SJSA1 (cell line): ENCODE results near the gene PIK3CA. TPM values are rescaled to one million over a fixed set of nuclear protein-coding genes. Genes with fewer than 3 reads are reported as not detected.

Source experiments
- DNase-seq, 2 experiments: peaks; one replicate each; pipeline ENCODE4 v3.0.0-alpha.2; 2015 to 2020; ENCODE audit warnings: low spot score in 2 of 2, low read depth in 1 of 2
- H3K27ac ChIP-seq: fragments of 250-450 bp; sonication (Bioruptor Pico); 2 replicates; pipeline ENCODE4 v1.5.1; 2020; ENCODE audit warnings: mild to moderate bottlenecking, moderate library complexity
- H3K27me3 ChIP-seq: fragments of 250-450 bp; sonication (Bioruptor Pico); replicated peaks from 2 replicates; pipeline ENCODE4 v1.5.1; 2020; ENCODE audit warnings: mild to moderate bottlenecking, moderate library complexity
- H3K36me3 ChIP-seq: fragments of 250-450 bp; sonication (Bioruptor Pico); 2 replicates; pipeline ENCODE4 v1.5.1; 2020; ENCODE audit warnings: mild to moderate bottlenecking
- H3K4me1 ChIP-seq: fragments of 250-450 bp; sonication (Bioruptor Pico); replicated peaks from 2 replicates; pipeline ENCODE4 v1.6.1; 2021; ENCODE audit warnings: mild to moderate bottlenecking
- H3K4me3 ChIP-seq: fragments of 250-450 bp; sonication (Bioruptor Pico); 2 replicates; pipeline ENCODE4 v1.5.1; 2020; ENCODE audit warnings: mild to moderate bottlenecking
- H3K9me3 ChIP-seq: fragments of 250-450 bp; sonication (Bioruptor Pico); replicated peaks from 2 replicates; pipeline ENCODE4 v1.5.1; 2020; ENCODE audit warnings: mild to moderate bottlenecking
- total RNA-seq: library from RNA; depleted of rRNA; stranded (reverse); fragments of >200 nt; shearing (Covaris generic); gene quantifications from 2 replicates; pipeline ENCODE4 v1.2.3, GENCODE V29; 2014

The PIK3CA gene
- total RNA-seq, 1 experiment from 2014 or later = 22.2 TPM

DNA sequence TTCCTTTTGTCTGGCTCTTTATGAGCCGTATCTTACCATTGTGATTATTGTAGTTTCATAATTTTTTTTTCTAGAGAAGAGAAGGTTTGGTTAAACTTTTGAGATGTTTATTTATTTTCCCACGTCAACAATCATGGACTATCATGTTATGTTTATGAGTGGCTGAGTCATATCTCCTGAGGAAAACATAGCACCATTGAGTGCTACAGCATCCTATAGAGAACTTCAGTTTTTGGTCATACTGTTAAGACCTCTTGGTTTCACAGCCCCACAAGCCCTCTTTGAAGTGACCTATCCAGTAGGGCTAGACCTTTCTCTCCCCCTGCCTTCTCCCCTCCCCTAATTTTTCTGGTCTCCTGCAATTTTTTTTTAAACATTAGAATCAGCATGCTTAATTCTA is 20.8 kb downstream of the PIK3CA start:
- Histone ChIP-seq H3K4me1 (peaks cover 8% of the 10 kb centered on the region), H3K27ac (no peak overlapping the region), H3K4me3 (no peak overlapping the region), H3K36me3 (no peaks in the 10 kb centered on the region), H3K9me3 (no peaks in the 10 kb centered on the region), H3K27me3 (no peaks in the 10 kb centered on the region)
- DNase-seq = peak in 1 of 2 experiments; percentile 19

DNA sequence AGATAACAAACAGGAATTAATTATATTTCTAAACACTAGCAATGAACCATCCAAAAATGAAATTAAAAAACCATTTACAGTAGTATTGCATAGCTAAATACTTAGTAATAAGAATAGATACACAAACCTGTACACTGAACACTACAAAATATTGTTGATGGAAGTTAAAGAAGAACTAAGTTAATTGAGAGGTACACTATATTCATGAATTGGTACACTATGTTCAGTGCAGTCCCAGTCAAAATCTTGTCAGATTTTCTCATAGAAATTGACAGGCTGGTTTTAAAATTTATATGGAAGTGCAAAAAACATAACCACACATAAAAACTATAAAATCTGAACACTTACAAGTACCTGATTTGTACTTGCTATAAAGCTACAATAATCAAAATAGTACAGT is 24.4 kb downstream of the PIK3CA start:
- Histone ChIP-seq H3K27ac (no peak overlapping the region), H3K4me1 (peaks cover 19% of the 10 kb centered on the region), H3K9me3 (no peaks in the 10 kb centered on the region), H3K27me3 (no peaks in the 10 kb centered on the region), H3K4me3 (no peak overlapping the region), H3K36me3 (no peaks in the 10 kb centered on the region)
- DNase-seq = no peak

DNA sequence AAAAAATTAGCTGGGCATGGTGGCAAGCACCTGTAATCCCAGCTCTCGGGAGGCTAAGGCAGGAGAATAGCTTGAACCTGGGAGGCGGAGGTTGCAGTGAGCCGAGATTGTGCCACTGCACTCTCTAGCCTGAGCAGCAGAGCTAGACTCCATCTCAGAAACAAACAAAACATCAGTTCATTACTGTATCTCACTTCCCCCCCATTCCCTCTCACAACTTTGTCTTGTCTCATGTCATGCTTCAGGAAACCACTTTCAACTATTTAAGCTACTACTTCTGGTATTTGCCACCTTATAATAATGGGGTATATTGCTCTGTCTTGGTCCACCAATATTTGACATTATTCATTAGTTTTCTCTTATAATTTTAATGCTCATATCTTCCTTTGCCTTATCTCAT is 26.2 kb downstream of the PIK3CA start:
- no peaks in the 10 kb centered on the region for H3K27me3 ChIP-seq
- no peak overlapping the region for H3K27ac ChIP-seq
- no peak overlapping the region for H3K4me3 ChIP-seq
- H3K36me3 ChIP-seq = no peaks in the 10 kb centered on the region
- H3K4me1 ChIP-seq = peaks cover 12% of the 10 kb centered on the region
- H3K9me3 ChIP-seq = no peaks in the 10 kb centered on the region
- DNase-seq = no peak

DNA sequence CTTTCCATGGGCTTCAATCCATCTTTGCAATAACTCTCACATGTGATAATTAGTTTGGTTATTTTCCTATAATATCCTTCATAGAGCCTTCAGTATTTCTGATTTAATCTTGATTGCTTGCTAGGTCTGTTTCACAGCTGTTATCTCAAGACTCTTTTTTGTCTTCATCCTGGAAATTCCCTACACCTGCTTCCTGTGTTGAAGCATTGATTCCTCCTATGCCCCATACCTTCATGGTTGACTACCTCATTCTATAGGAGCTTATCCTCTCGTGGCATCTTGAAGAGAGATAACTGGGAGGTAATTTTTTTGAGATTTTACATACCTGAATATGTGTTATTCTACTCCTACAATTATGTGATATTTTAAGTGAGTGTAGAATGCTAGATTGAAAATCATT is 26.7 kb downstream of the PIK3CA start:
- no peak for DNase-seq
- Histone ChIP-seq H3K4me3 (no peak overlapping the region), H3K4me1 (peaks cover 12% of the 10 kb centered on the region; the same call in 1 of the 2 replicates), H3K36me3 (no peaks in the 10 kb centered on the region), H3K9me3 (no peaks in the 10 kb centered on the region), H3K27ac (no peak overlapping the region), H3K27me3 (no peaks in the 10 kb centered on the region)

DNA sequence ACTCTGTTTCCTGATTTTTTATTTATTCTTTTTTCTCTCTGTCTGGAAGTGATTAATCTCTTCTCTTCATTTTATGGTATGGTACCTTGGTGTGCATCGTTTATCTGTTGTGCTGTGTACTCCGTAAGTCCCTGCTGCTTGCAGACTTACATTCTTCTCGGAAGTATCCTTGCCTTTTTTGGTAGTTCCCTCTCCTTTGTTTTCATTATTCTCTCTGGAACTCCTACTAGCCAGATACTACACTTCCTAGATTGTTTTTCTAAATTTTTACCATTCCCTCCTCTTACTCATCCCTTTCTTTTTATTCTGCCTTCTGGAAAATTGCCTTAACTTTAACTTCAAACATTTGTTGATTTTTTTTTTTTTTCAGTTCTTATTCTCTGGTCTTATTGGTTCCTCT is 27.2 kb downstream of the PIK3CA start:
- Histone ChIP-seq H3K4me3 (no peak overlapping the region), H3K9me3 (no peaks in the 10 kb centered on the region), H3K27ac (no peak overlapping the region), H3K27me3 (no peaks in the 10 kb centered on the region), H3K36me3 (no peaks in the 10 kb centered on the region), H3K4me1 (peaks cover 15% of the 10 kb centered on the region)
- DNase-seq = peak in 1 of 2 experiments; percentile 21

DNA sequence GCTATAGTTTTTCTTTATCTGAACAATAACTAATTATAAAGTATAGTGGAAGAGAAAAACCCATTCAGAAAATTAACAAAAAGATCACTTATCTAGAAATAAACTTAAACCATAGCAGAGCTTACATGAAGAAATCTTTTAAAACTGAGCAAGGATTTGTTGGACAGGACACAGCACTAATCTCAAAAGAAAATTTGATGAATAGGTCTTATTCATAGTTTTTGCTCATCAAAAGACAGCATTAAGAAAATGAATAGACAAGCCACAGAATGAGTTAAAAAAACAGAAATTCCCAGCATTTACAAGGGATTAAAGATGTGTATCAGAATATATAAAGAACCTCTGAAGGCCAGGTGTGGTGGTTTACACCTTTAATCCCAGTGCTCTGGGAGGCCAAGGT is 29.5 kb downstream of the PIK3CA start:
- DNase-seq = no peak
- H3K27ac ChIP-seq = no peak overlapping the region
- H3K27me3 ChIP-seq = no peaks in the 10 kb centered on the region
- H3K4me3 ChIP-seq = no peak overlapping the region
- no peaks in the 10 kb centered on the region for H3K36me3 ChIP-seq
- peaks cover 34% of the 10 kb centered on the region for H3K4me1 ChIP-seq
- no peaks in the 10 kb centered on the region for H3K9me3 ChIP-seq

DNA sequence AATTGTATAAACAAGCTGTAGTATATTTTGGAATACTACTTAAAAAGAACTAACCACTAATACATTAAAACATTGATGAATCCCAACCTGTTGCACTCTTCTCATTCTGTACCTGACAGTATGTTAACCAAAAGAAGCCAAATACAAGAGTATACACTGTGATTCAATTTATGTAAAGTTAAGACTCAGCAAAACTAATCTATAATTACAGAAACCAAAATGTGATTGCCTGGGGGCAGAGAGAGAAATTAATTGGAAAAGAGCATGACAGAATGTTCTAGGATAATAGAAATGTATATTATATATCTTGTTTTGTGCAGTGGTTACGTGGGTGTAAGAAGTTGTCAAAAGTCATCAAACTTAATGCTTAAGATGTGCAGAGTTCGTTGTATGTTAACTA is 31.1 kb downstream of the PIK3CA start:
- H3K27ac ChIP-seq = no peak overlapping the region
- H3K4me1 ChIP-seq = peaks cover 34% of the 10 kb centered on the region
- no peaks in the 10 kb centered on the region for H3K36me3 ChIP-seq
- no peak for DNase-seq
- H3K27me3 ChIP-seq = no peaks in the 10 kb centered on the region
- no peaks in the 10 kb centered on the region for H3K9me3 ChIP-seq
- H3K4me3 ChIP-seq = no peak overlapping the region

DNA sequence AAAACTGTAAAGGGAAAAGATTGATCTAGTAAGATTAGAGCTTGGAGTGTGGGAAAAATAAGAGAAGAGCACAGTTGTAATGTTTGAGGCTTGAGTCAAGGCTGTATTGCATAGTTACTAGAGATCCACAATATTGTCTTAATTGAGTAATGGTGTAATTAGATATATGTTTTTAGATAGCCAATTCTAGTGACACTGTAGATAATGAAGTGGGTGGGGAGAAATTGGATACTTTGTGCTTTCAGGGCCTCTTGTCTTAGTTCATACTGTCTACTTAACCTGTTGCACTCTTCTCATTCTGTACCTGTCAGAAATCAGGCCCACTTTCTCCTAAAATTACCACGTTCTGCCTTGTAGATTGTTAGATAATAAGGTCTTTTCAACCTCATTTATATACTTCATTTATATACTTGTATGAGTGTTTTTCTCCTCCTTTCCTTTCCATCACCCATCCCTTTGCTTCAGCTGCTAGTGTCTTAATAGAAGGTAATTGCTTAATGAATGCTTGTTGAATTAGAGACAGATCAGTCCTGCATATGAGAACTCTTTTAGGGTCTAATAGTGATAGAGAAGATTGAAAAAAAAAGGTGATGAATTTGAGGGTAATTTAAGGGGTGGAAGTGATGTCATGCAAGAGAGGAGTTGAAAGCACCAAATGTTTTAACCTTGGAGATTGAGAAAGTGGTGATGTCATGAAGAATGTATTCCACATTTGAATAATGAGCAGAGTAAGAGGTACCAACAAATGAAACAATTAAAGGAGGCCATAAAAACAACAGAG is 32.0 kb downstream of the PIK3CA start:
- Histone ChIP-seq H3K27ac (no peak overlapping the region), H3K4me3 (no peak overlapping the region), H3K4me1 (peaks cover 31% of the 10 kb centered on the region), H3K27me3 (no peaks in the 10 kb centered on the region), H3K36me3 (no peaks in the 10 kb centered on the region), H3K9me3 (no peaks in the 10 kb centered on the region)
- DNase-seq = no peak

DNA sequence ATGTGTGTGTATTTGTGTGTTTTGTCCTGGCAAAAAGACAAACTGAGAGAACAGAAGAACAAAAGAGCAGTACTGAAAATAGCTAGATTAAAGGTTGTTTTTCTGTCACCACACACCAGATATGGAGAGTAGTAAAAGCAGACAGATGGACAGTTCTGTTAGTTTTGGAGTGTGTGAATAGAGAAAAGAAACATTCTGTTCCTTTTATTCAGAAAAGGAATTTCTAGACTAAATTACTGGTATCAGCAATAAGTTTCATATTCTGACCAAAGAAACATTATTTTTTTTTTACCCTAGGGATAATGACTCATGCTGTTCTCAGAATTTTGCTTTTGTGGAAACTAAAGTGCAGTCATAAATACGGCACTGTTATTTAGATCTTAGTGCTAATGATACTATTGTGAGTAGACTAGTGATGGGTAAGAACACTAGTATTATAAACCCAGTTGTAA is 32.9 kb downstream of the PIK3CA start:
- no peaks in the 10 kb centered on the region for H3K27me3 ChIP-seq
- H3K4me1 ChIP-seq = peaks cover 25% of the 10 kb centered on the region
- H3K27ac ChIP-seq = no peak overlapping the region
- H3K36me3 ChIP-seq = no peaks in the 10 kb centered on the region
- H3K9me3 ChIP-seq = no peaks in the 10 kb centered on the region
- DNase-seq = peak in 1 of 2 experiments; percentile 37
- no peak overlapping the region for H3K4me3 ChIP-seq

DNA sequence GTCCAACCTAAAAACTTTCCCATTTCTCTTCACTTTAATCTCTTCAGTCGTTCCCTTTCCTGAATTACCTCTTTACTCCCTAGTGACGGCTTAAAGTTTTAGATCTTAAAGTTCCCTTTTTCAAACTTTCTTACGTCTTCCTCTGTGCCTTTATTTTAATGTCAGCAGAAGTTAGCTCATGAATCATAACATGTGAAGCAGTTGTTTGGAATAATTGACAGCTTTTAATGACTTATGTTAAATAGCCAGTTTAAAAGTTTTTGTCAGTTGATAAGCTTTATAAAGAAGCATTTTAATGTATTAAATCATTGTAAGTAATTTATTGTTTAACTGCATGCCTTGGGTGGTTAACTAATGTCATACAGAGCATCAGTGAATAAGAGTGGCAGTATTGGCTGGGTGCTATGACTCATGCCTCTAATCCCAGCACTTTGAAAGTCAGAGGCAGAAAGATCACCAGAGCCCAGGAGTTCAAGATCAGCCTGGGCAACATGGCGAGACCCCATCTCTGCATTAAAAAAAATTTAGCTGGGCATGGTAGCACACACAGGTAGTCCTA is 33.9 kb downstream of the PIK3CA start:
- peaks cover 23% of the 10 kb centered on the region for H3K4me1 ChIP-seq
- DNase-seq = peak in 1 of 2 experiments; percentile 26

DNA sequence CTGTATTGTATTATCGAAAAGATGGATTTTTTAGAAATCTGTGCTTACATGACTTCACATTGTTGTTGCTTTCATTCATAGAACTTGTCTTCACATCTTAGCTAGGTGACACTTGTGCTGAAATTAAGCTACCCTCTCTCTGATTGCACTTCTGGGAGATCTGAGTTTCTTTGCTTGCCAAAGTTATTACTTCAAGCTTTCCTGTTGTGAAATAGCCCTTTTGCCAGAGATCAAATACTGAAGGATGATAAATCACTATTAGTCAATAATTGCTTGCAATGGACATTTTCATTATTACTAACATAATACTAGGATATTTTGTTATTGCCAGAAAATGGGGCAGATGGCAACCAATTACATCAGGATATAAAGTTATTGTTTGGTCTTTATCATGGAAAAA is 34.7 kb downstream of the PIK3CA start:
- no peak for DNase-seq
- H3K27me3 ChIP-seq = no peaks in the 10 kb centered on the region

More for the DNA sequence above, 33.9 kb downstream of the PIK3CA start:
- Histone ChIP-seq H3K36me3 (no peaks in the 10 kb centered on the region), H3K9me3 (no peaks in the 10 kb centered on the region), H3K27me3 (no peaks in the 10 kb centered on the region), H3K4me3 (no peak overlapping the region), H3K27ac (no peak overlapping the region)

DNA sequence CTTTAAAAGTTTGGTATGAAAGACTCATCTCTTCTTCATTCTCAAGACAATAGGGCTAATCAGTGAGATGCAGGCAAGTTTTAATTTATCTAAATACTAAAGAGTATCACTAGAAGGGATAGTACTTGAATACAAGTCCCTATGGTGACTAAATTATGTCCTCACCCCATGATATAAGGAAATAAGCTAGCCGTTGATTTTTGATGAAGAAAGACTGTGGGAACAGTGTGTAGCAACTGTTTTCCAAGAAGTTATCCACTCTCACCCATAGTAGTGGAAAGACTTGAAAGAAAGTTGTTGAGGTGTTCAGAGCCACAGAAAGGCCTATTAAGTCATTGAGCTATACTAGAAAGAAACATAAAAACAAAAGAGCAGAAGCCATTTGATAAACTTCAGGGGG is 36.7 kb downstream of the PIK3CA start:
- H3K36me3 ChIP-seq = no peaks in the 10 kb centered on the region
- DNase-seq = no peak

More for the DNA sequence above, 34.7 kb downstream of the PIK3CA start:
- no peak overlapping the region for H3K27ac ChIP-seq
- H3K9me3 ChIP-seq = no peaks in the 10 kb centered on the region
- H3K4me1 ChIP-seq = peaks cover 23% of the 10 kb centered on the region
- H3K36me3 ChIP-seq = no peaks in the 10 kb centered on the region
- H3K4me3 ChIP-seq = no peak overlapping the region

DNA sequence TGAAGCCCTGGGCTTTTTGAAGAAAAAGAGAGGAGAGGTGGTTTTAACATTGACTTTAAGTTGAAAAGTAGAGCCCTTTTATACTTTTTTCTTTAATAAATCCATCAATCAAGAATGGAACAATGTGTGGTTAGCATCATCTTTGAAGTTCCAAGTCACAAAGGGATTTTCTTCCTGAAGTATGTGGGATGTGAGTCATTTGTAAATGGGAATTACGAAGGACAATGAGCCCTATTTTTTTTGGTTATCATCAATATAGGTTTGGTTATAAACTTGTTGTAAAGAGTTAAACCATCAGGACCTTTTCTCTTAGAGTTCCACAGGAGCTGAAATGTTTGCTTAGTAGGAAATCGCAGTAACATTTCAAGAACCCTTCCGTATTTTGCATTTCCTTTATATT is 38.3 kb downstream of the PIK3CA start:
- Histone ChIP-seq H3K27ac (no peak overlapping the region), H3K9me3 (no peaks in the 10 kb centered on the region), H3K27me3 (no peaks in the 10 kb centered on the region), H3K4me3 (no peak overlapping the region), H3K36me3 (no peaks in the 10 kb centered on the region), H3K4me1 (peaks cover 11% of the 10 kb centered on the region)
- DNase-seq = no peak

More for the DNA sequence above, 36.7 kb downstream of the PIK3CA start:
- Histone ChIP-seq H3K27me3 (no peaks in the 10 kb centered on the region), H3K4me1 (peaks cover 23% of the 10 kb centered on the region), H3K9me3 (no peaks in the 10 kb centered on the region), H3K27ac (no peak overlapping the region), H3K4me3 (no peak overlapping the region)

DNA sequence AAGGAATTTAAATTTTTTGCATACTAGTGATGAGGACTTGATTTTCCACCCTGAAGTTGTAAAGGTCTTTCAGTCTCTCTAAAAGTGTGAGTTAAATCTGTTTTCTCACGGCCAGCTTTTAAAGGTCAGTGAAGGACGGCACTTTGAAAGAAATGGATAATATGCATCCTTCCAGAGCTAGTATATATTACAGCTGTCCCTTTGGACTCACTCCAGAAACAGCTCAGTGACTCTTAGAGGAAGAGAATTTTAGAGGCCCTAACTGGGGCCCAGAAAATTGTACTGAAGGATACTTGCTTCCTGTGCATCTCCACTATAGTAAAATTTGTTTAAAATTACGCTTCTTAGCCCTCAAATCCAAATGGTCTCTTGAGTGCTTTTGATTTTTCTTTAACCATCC is 41.6 kb downstream of the PIK3CA start:
- no peaks in the 10 kb centered on the region for H3K27me3 ChIP-seq
- peaks cover 4% of the 10 kb centered on the region; the same call in 1 of the 2 replicates for H3K4me1 ChIP-seq
- no peaks in the 10 kb centered on the region for H3K9me3 ChIP-seq
- H3K27ac ChIP-seq = no peak overlapping the region
- H3K36me3 ChIP-seq = no peaks in the 10 kb centered on the region
- no peak for DNase-seq
- no peak overlapping the region for H3K4me3 ChIP-seq
